Inflammatory macrophage treated with lipopolysaccharide for 4 hours (primary cell): ENCODE data around the gene LHCGR.
A peak's percentile ranks its signal among the peaks of the same experiment; 100 is the strongest.
"Not testable (repeated sequence)": the region's sequence is repeated elsewhere in the genome, so short reads cannot be mapped to it uniquely, and the experiment has no call there.

Experiments used
- DNase-seq: peaks from one replicate; pipeline ENCODE4 v3.0.0-alpha.2; 2020

Gene LHCGR

GRCh38 chr2:48739236-48739635 lies 16.3 kb downstream of the LHCGR start:
- not testable (repeated sequence) for DNase-seq

GRCh38 chr2:48738806-48739205 lies 16.7 kb downstream of the LHCGR start:
- DNase-seq, result no peak

GRCh38 chr2:48736251-48736650 lies 19.3 kb downstream of the LHCGR start:
- no peak for DNase-seq

GRCh38 chr2:48734576-48735303 lies 20.8 kb downstream of the LHCGR start:
- no peak for DNase-seq

- DNase-seq, result no peak
Measured at GRCh38 chr2:48733067-48733503, 22.4 kb downstream of the LHCGR start.

GRCh38 chr2:48728840-48729239 lies 26.7 kb downstream of the LHCGR start:
- DNase-seq, result no peak

GRCh38 chr2:48728295-48728694 lies 27.2 kb downstream of the LHCGR start:
- DNase-seq, result no peak

GRCh38 chr2:48727560-48727959 lies 28.0 kb downstream of the LHCGR start:
- DNase-seq, result no peak

GRCh38 chr2:48725696-48726494 lies 29.6 kb downstream of the LHCGR start:
- DNase-seq, result no peak

GRCh38 chr2:48724278-48724677 lies 31.2 kb downstream of the LHCGR start:
- no peak for DNase-seq

- DNase-seq, result no peak
Measured at GRCh38 chr2:48723129-48723528, 32.4 kb downstream of the LHCGR start.

- no peak for DNase-seq
Measured at GRCh38 chr2:48722391-48722790, 33.1 kb downstream of the LHCGR start.

- DNase-seq, result no peak
Measured at GRCh38 chr2:48721158-48721557, 34.4 kb downstream of the LHCGR start.

GRCh38 chr2:48719480-48720177 lies 35.9 kb downstream of the LHCGR start:
- DNase-seq, result no peak

- DNase-seq, result peak; percentile 20
Measured at GRCh38 chr2:48717846-48718245, 37.7 kb downstream of the LHCGR start.

GRCh38 chr2:48715956-48716355 lies 39.6 kb downstream of the LHCGR start:
- no peak for DNase-seq

GRCh38 chr2:48715042-48715899 lies 40.3 kb downstream of the LHCGR start:
- peak; percentile 44 for DNase-seq

GRCh38 chr2:48714245-48714644 lies 41.3 kb downstream of the LHCGR start:
- no peak for DNase-seq

GRCh38 chr2:48713647-48714046 lies 41.9 kb downstream of the LHCGR start:
- DNase-seq, result no peak

GRCh38 chr2:48712151-48712550 lies 43.4 kb downstream of the LHCGR start:
- no peak for DNase-seq

GRCh38 chr2:48711343-48711742 lies 44.2 kb downstream of the LHCGR start:
- no peak for DNase-seq
